Mesendoderm (in vitro differentiated cells): ENCODE results near the gene DNAH3.

Experiments
- DNase-seq: peaks from one replicate; pipeline ENCODE4 v3.0.0; 2013
- H2AK5ac ChIP-seq: 2 replicates; pipeline ENCODE4 v1.6.1; 2013; ENCODE audit warnings: low read length, inconsistent platforms
- H2BK120ac ChIP-seq: 2 replicates; pipeline ENCODE4 v1.6.1; 2013; ENCODE audit warnings: low read depth, mild to moderate bottlenecking, low read length, moderate library complexity, mixed read lengths
- H2BK15ac ChIP-seq: replicated peaks from 2 replicates; pipeline ENCODE4 v1.6.1; 2013; ENCODE audit warnings: low read depth, mild to moderate bottlenecking, moderate library complexity
- H2BK5ac ChIP-seq: 2 replicates; pipeline ENCODE4 v1.6.1; 2013; ENCODE audit warnings: low read length, inconsistent platforms
- H3K18ac ChIP-seq: 2 replicates; pipeline ENCODE4 v1.6.1; 2013; ENCODE audit warnings: mild to moderate bottlenecking, low read length, mixed read lengths
- H3K23ac ChIP-seq: one replicate; pipeline ENCODE4 v1.6.1; 2013; ENCODE audit warnings: low read length
- H3K27ac ChIP-seq: 2 replicates; pipeline ENCODE4 v1.5.1; 2013; ENCODE audit warnings: low read depth, mild to moderate bottlenecking, inconsistent platforms, low read length, moderate library complexity
- H3K27me3 ChIP-seq: 2 replicates; pipeline ENCODE4 v1.6.1; 2013; ENCODE audit warnings: low read length, control low read depth, mild to moderate bottlenecking, inconsistent platforms; ENCODE audit not compliant: insufficient read depth, poor library complexity
- H3K36me3 ChIP-seq: 2 replicates; pipeline ENCODE4 v1.6.1; 2013; ENCODE audit warnings: low read length, inconsistent platforms; ENCODE audit not compliant: control insufficient read depth, insufficient read depth
- H3K4ac ChIP-seq: one replicate; pipeline ENCODE4 v1.6.1; 2013; ENCODE audit warnings: low read depth, mild to moderate bottlenecking, low read length, moderate library complexity
- H3K4me1 ChIP-seq: 2 replicates; pipeline ENCODE4 v1.6.1; 2013; ENCODE audit warnings: low read depth, low read length, inconsistent platforms; ENCODE audit not compliant: control insufficient read depth
- H3K4me2 ChIP-seq: 2 replicates; pipeline ENCODE4 v1.6.1; 2013; ENCODE audit warnings: low read length
- H3K4me3 ChIP-seq: 2 replicates; pipeline ENCODE4 v1.5.1; 2013; ENCODE audit warnings: mild to moderate bottlenecking, low read length
- H3K56ac ChIP-seq: one replicate; pipeline ENCODE4 v1.6.1; 2013; ENCODE audit warnings: low read length
- H3K79me1 ChIP-seq: 2 replicates; pipeline ENCODE4 v1.6.1; 2013; ENCODE audit warnings: low read length, inconsistent platforms
- H3K79me2 ChIP-seq: 2 replicates; pipeline ENCODE4 v1.6.1; 2013; ENCODE audit warnings: mild to moderate bottlenecking, low read length; ENCODE audit not compliant: control insufficient read depth, insufficient read depth
- H3K9ac ChIP-seq: 2 replicates; pipeline ENCODE4 v1.6.1; 2013; ENCODE audit warnings: low read length, inconsistent platforms
- H4K5ac ChIP-seq: one replicate; pipeline ENCODE4 v1.6.1; 2013; ENCODE audit warnings: low read length
- H4K8ac ChIP-seq: one replicate; pipeline ENCODE4 v1.6.1; 2013; ENCODE audit warnings: low read depth, mild to moderate bottlenecking, control low read depth, low read length, moderate library complexity
- WGBS: extraction: QIAGEN DNeasy Blood & Tissue Kit; methylation state at CpG from one replicate; pipeline ENCODE4 v1.1.7; 2013; ENCODE audit warnings: low lambda C conversion rate, missing lambda C conversion rate; ENCODE audit not compliant: insufficient coverage; ENCODE audit errors: extremely low coverage; 5-methylcytosine and 5-hydroxymethylcytosine counted together

Gene DNAH3

DNA sequence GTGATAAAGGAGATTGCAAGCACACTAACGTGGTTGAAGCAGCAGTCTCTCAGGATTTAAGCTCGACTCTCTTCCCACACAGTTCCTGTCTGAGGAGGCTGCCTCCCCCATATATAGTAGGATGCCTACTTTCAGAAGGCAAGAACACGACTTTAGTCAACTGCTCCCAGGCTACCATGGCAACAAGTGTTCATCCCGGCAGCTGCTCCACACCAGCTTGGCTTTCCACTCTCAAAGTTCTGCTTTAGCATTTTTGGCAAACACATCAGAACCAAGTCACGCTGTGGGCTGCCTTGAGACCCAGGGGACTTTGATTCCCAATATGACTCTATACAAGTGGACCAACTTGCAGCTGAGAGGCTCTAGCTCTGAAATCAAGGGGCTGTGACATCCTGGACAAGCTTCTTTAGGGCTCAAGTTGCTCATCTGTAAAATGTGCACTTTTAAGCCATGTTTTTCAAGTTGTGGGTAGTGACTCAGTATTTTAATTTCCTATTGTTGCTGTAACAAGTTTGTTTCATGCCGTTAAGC is 44.2 kb upstream of the DNAH3 start:
- no peak overlapping the region for H2BK5ac ChIP-seq
- WGBS = no CpG with 5 or more reads among the region's 6 CpGs
- no peak overlapping the region for H3K18ac ChIP-seq
- no peaks in the 10 kb centered on the region for H3K36me3 ChIP-seq
- H3K79me1 ChIP-seq = no peaks in the 10 kb centered on the region
- H4K8ac ChIP-seq = no peak overlapping the region
- H2BK120ac ChIP-seq = no peak overlapping the region
- H3K27me3 ChIP-seq = no peaks in the 10 kb centered on the region
- H3K4me1 ChIP-seq = no peaks in the 10 kb centered on the region
- DNase-seq = no peak
- H3K27ac ChIP-seq = no peak overlapping the region
- H4K5ac ChIP-seq = no peak overlapping the region
- no peak overlapping the region for H3K9ac ChIP-seq
- H3K4ac ChIP-seq = no peak overlapping the region
- H3K4me2 ChIP-seq = no peak overlapping the region
- no peak overlapping the region for H2BK15ac ChIP-seq
- no peak overlapping the region for H2AK5ac ChIP-seq
- H3K4me3 ChIP-seq = no peak overlapping the region
- no peak overlapping the region for H3K23ac ChIP-seq
- H3K56ac ChIP-seq = no peak overlapping the region
- no peaks in the 10 kb centered on the region for H3K79me2 ChIP-seq

DNA sequence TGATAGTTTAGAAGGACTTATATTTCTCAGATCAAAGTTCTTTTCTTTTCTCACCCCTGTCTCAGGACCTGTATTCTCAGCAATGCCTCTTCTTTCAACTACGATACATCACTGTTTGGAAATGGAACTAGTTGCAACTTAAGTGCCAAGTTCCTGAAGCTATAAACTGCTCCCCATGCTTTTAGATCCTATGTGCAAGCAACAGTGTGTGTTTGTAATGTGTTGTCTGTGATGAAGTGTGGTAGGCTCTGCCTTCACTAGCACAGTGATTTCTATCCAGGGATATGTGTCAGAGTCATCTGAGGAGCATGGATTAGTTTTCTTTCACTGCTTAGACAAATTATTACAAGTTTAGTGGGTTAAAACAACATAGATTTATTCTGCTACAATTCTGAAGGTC is 42.3 kb upstream of the DNAH3 start:
- no peak overlapping the region for H3K27ac ChIP-seq
- no peak overlapping the region for H3K18ac ChIP-seq
- H3K4me3 ChIP-seq = no peak overlapping the region
- no peak overlapping the region for H2BK120ac ChIP-seq
- H3K9ac ChIP-seq = no peak overlapping the region
- H4K8ac ChIP-seq = no peak overlapping the region
- no peaks in the 10 kb centered on the region for H3K4me1 ChIP-seq
- no peak overlapping the region for H3K4ac ChIP-seq
- H3K23ac ChIP-seq = no peak overlapping the region
- no peaks in the 10 kb centered on the region for H3K79me1 ChIP-seq
- H3K27me3 ChIP-seq = no peaks in the 10 kb centered on the region
- no peak overlapping the region for H4K5ac ChIP-seq
- H2BK15ac ChIP-seq = no peak overlapping the region
- DNase-seq = no peak
- H3K4me2 ChIP-seq = no peak overlapping the region
- H3K36me3 ChIP-seq = no peaks in the 10 kb centered on the region
- no peak overlapping the region for H2BK5ac ChIP-seq
- no peak overlapping the region for H2AK5ac ChIP-seq
- H3K56ac ChIP-seq = no peak overlapping the region
- WGBS = no CpG with 5 or more reads among the region's 1 CpG
- no peaks in the 10 kb centered on the region for H3K79me2 ChIP-seq

DNA sequence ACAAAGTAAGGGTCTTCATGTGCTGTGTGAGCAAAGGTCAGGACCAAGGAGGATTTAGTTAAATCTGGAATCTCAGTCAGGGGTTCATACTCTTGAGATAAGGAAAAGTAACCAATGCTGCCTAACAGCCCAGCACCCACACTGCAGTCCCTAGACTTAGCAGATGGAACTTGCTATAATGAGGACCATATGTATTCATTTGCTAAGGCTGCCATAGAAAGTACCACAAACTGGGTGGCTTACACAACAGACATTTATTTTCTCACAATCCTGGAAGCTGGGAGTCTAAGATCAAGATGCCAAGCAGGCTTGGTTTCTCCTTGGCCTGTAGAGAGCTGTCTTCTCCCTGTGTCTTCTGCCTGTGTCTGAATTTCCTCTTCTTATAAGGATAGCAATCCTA is 40.0 kb upstream of the DNAH3 start:
- Histone ChIP-seq H3K27me3 (no peaks in the 10 kb centered on the region), H3K9ac (no peak overlapping the region), H2BK15ac (no peak overlapping the region), H2BK5ac (no peak overlapping the region), H3K4me2 (no peak overlapping the region), H2AK5ac (no peak overlapping the region), H3K4ac (no peak overlapping the region), H3K56ac (no peak overlapping the region), H4K8ac (no peak overlapping the region), H3K79me1 (no peaks in the 10 kb centered on the region), H3K23ac (no peak overlapping the region), H3K36me3 (no peaks in the 10 kb centered on the region), H3K79me2 (no peaks in the 10 kb centered on the region), H3K27ac (no peak overlapping the region), H4K5ac (no peak overlapping the region), H3K18ac (no peak overlapping the region), H3K4me3 (no peak overlapping the region), H2BK120ac (no peak overlapping the region), H3K4me1 (no peaks in the 10 kb centered on the region)
- no peak for DNase-seq

DNA sequence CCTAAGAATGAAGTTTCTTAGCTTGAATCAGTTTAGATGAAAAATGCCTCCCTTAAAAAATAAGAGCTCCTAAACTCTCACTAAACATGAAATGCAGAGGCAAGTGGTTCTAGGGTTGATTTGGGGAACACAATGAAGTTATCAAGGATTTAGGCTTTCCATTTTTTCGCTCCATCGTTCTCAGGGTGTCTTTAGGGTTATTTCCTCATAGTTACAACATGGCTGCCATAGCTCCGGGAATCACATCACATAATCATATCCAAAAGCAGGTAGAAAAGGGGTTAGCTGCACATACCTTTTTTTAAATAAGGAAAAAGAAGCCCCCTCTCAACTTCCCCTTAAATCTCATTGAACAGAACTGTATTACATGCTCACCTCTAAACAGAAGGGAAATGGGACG is 39.4 kb upstream of the DNAH3 start:
- no peak overlapping the region for H3K4me2 ChIP-seq
- H4K8ac ChIP-seq = no peak overlapping the region
- no peak overlapping the region for H2BK15ac ChIP-seq
- H3K4me3 ChIP-seq = no peak overlapping the region
- no peaks in the 10 kb centered on the region for H3K36me3 ChIP-seq
- no peak overlapping the region for H2AK5ac ChIP-seq
- H3K27ac ChIP-seq = no peak overlapping the region
- no peak for DNase-seq
- H2BK120ac ChIP-seq = no peak overlapping the region
- no peak overlapping the region for H4K5ac ChIP-seq
- H3K79me2 ChIP-seq = no peaks in the 10 kb centered on the region
- no peaks in the 10 kb centered on the region for H3K4me1 ChIP-seq
- H3K18ac ChIP-seq = no peak overlapping the region
- H3K23ac ChIP-seq = no peak overlapping the region
- no peaks in the 10 kb centered on the region for H3K79me1 ChIP-seq
- no peak overlapping the region for H3K9ac ChIP-seq
- no peaks in the 10 kb centered on the region for H3K27me3 ChIP-seq
- no peak overlapping the region for H3K56ac ChIP-seq
- WGBS = no CpG with 5 or more reads among the region's 4 CpGs
- no peak overlapping the region for H2BK5ac ChIP-seq
- H3K4ac ChIP-seq = no peak overlapping the region

DNA sequence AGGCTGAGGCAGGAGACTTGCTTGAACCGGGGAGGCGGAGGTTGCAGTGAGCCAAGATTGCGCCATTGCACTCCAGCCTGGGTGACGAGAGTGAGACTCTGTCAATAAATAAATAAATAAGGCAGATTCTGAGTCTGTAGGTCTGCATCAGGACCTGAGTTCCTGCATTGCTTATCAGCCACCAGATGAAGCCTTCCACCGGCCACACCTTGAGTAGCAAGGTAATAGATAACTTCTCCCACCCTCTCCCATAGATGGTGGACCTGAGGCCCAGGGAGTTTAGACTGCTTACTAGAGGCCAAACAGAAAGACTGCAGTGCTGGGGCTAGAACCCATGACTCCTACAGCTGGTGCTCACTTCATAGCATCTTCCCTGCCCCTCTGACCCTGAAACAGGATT is 38.7 kb upstream of the DNAH3 start:
- H2BK5ac ChIP-seq = no peak overlapping the region
- H3K4me2 ChIP-seq = no peak overlapping the region
- H3K79me2 ChIP-seq = no peaks in the 10 kb centered on the region
- no peak overlapping the region for H2AK5ac ChIP-seq
- H3K79me1 ChIP-seq = no peaks in the 10 kb centered on the region
- H2BK120ac ChIP-seq = no peak overlapping the region
- H3K27ac ChIP-seq = no peak overlapping the region
- H3K23ac ChIP-seq = no peak overlapping the region
- H3K56ac ChIP-seq = no peak overlapping the region
- no peak overlapping the region for H3K4ac ChIP-seq
- H3K9ac ChIP-seq = no peak overlapping the region
- no peak overlapping the region for H4K5ac ChIP-seq
- H3K4me3 ChIP-seq = no peak overlapping the region
- H2BK15ac ChIP-seq = no peak overlapping the region
- DNase-seq = no peak
- H4K8ac ChIP-seq = no peak overlapping the region
- H3K36me3 ChIP-seq = no peaks in the 10 kb centered on the region
- H3K18ac ChIP-seq = no peak overlapping the region
- no CpG with 5 or more reads among the region's 5 CpGs for WGBS
- no peaks in the 10 kb centered on the region for H3K4me1 ChIP-seq
- H3K27me3 ChIP-seq = no peaks in the 10 kb centered on the region

DNA sequence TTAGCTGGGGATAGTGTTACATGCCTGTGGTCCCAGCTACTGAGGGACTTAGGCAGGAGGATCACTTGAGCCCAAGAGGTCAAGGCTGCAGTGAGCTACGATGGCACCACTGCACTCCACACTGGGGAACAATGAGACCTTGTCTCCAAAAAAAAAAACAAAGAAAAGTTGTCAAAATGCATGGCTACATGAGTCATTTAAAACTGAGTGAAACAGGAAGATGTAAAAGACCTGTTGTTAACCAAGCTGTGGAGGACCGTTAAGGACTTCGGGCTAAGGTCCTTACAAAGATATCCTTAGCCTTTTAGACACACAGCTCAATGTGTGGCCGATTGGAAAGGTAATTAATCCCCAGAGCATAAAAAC is 35.7 kb upstream of the DNAH3 start:
- no peak overlapping the region for H3K27ac ChIP-seq
- no peaks in the 10 kb centered on the region for H3K27me3 ChIP-seq
- no peak overlapping the region for H3K4me2 ChIP-seq
- H3K4ac ChIP-seq = no peak overlapping the region
- peaks cover 2% of the 10 kb centered on the region for H3K36me3 ChIP-seq
- H3K79me1 ChIP-seq = no peaks in the 10 kb centered on the region
- no peak overlapping the region for H2AK5ac ChIP-seq
- H4K5ac ChIP-seq = no peak overlapping the region
- H3K23ac ChIP-seq = no peak overlapping the region
- DNase-seq = no peak
- H2BK5ac ChIP-seq = no peak overlapping the region
- no peak overlapping the region for H3K56ac ChIP-seq
- H3K18ac ChIP-seq = no peak overlapping the region
- H3K9ac ChIP-seq = no peak overlapping the region
- H2BK15ac ChIP-seq = no peak overlapping the region
- no peak overlapping the region for H3K4me3 ChIP-seq
- H3K4me1 ChIP-seq = no peaks in the 10 kb centered on the region
- H3K79me2 ChIP-seq = no peaks in the 10 kb centered on the region
- no peak overlapping the region for H4K8ac ChIP-seq
- no CpG with 5 or more reads among the region's 4 CpGs for WGBS
- no peak overlapping the region for H2BK120ac ChIP-seq
